ENCODE results near the gene RTCA.
"Not testable (repeated sequence)": the region's sequence is repeated elsewhere in the genome, so short reads cannot be mapped to it uniquely, and the experiment has no call there.

The RTCA gene

DNA sequence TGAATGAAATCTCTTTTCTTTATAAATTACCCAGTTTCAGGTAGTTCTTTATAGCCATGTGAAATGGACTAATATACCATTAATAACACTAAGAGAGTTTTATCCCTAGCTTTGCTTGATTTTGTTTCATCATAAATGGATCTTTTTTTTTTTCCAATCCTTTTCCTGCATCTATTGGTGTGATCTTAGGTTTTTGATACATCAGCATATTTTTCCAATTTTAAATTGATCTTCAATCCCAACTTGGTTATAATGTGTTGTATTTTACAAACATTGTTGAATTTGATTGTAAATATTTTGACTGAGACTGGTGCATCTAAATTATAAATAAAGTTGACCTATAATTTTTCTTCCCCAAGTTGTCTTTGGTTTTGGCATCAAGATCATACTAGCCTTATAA is 4.3 kb upstream of the RTCA start:
- DNase-seq: no peak

DNA sequence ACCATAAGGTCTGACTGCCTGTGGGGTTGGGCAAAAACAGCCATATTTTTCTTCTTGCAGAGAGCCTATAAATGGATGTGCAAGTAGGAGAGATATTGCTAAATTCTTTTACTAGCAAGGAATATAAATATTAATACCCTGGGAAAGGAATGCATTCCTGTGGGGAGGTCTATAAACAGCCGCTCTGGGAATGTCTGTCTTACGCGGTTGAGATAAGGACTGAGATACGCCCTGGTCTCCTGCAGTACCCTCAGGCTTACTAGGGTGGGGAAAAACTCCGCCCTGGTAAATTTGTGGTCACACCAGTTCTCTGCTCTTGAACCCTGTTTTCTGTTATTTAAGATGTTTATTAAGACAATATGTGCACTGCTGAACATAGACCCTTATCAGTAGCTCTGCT is 1.9 kb upstream of the RTCA start:
- not testable (repeated sequence) for DNase-seq

DNA sequence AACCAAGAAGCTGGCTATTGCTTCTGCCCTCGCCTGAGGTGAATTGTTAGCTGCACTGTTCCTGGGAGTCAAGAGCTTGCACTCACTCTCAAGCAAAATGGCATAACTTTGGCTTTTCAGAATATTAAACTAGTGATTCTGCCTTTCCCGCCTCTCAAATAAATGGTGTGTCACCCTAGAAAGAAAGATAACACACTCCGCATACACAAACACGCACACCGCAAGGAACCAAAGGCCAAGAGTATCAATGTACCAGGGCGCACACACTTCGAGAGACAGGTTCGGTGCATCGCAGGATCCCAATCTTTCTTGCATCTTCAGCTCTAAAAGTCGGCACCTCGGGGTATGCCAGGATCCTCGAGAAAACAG is 470 bp upstream of the RTCA start:
- no peak for DNase-seq

DNA sequence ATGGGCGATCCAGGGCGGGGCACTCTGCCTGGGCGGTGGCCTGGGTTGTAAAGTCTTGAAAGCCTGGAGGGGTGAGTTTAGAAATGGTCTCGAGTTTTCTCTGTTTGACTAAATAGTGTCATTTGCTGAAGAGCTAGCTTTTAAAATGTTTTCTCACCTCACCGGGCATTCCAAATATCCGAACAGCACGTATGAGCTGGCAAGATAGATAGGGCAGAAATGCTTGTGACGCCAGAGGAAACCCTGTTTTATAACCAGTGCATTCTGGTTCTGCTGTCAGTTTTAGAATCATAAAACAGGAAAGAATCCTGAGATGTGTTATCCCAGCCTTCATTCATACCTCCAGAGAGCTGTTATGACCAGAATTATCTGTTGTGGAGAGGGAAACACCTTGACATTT is 725 bp downstream of the RTCA start:
- DNase-seq: no peak

DNA sequence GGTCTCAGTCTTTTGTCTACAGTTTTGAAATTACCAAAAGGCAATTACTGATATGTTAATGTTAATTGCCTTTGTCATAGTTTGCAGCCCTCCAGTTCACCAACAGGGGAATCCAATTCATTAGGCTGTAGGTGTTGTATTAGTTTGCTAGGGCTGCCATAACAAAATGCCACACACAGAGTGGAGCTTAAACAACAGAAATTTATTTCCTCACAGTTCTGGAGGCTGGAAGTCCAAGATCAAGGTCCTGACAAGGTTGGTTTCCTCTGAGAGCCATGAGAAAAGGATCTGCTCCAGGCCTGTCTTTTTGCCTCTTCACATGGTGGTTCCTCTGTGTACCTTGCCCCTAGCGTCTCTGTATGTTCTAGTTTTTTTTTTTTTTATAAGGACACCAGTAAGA is 1.3 kb downstream of the RTCA start:
- DNase-seq: no peak

DNA sequence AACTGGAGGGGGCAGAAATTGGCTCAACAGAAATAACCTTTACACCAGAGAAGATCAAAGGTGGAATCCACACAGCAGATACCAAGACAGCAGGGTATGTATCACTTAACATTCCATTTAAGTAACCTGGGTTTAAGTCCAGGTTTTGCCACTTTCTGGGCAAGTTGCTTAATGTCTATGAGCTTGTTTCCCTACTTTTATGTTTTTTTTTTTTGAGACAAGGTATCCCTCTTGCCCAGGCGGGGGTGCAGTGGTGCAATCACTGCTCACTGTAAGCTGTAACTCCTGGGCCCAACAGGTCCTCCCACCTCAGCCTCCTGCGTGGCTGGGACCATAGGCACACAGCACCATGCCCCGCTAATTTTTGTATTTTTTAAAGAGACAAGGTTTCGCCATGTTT is 2.2 kb downstream of the RTCA start:
- no peak for DNase-seq

DNA sequence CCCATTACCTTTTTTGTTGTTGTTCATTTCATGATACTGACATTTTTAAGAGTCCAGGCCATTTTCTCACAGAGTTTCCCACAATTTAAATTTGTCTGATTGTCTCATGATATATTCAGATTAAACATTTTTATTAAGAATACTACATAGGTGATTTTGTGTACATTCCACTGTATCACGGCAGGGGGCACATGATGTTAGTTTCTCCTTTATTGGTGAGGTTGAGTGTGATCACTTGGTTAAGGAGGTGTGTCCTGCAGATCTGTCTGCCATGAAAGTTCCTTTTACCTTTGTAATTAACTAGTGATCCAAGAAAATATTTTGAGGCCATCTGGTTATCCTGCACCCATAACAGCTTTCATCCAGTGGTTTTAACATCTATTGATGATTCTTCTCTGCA is 11.8 kb downstream of the RTCA start:
- DNase-seq: no peak

DNA sequence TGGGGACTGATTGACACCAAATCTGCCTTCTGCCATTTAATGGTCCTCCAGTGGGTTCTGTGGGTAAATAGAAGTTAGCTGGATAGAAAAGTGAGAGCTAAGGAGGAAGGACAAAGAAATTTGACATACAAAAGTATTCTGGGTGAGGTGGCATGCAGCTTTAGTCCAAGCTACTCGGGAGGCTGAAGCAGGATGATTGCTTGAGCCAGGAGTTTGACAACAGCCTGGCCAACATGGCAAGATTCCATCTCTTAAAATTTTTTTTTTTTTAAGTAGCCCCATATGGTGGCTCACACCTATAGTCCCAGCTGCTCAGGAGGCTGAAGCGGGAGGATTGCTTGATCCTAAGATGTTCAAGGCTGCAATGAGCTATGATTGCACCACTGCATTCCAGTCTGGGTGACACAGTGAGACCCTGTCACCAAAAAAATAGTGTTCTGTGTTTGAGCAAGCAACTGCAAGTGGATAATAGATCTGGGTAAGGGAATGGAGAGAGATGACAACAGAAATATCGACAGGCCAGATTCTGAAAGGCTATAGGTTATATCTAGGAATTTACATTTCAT is 13.4 kb downstream of the RTCA start:
- no peak for DNase-seq

DNA sequence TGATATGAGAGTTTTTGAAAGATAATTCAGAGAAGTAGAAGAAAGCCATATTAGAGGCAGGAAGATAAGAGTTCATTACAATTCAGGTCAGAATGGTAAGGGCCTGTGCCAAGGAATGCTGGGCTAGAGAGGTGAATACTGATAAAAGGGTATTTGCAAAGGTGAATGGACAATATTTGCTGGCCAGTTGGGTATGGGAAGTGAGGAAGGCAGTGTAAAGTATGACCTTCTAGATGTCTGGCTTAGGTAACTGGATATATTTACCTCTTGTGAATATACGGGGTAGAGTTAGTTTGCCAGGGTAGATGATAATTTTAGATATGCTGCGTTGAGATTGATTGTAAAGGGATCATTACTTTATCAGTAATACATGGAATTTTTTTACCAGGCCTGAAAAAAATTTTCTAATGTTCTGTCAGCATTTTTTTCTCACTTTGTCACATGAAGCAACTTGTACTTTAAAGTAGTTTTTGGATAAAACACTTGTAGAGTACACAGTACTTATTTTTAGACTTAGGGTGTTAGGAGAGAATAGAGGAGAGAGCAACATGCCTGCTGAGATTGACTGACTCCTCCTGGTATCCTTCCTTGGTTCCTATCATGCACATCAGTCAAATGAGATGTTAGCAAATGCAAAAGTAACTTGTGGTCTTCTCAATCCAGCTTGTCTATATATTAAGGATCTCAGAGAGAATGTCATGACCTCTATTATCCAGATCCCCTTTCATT is 14.1 kb downstream of the RTCA start:
- no peak for DNase-seq

DNA sequence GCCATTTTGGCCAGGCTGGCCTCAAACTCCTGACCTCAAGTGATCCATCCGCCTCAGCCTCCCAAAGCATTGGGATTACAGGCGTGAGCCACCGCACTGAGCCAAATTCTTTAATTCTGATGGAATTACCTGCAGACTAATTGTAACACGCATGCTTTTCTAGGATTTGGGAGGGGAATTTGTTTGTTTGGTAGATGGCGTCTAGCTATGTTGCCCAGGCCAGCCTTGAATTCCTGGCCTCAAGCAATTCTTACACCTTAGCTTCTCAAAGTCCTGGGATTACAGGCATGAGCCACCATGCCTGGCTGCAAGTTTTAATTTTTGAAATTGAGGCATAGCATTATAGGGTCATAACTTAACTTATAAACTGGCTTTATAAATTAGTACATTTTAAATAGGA is 18.6 kb downstream of the RTCA start:
- DNase-seq: no peak

DNA sequence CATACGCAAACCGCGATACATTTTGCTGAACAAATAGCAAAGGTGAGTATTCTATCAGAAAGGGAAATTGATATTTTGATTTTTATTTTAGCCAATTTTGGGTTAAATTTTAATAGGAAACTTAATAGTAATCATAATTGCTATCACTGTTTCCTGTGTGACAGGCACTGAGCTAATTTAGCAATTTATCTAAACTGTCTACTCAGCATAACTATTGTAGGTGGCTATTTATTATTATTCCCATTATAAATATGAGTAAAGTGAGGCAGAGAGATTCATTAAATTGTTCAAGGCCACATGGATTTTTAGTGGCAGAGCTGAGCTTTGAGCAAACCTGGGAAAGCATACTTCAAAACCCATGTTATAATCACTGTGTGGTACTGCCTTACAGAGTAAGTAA is 21.1 kb downstream of the RTCA start:
- DNase-seq: no peak

DNA sequence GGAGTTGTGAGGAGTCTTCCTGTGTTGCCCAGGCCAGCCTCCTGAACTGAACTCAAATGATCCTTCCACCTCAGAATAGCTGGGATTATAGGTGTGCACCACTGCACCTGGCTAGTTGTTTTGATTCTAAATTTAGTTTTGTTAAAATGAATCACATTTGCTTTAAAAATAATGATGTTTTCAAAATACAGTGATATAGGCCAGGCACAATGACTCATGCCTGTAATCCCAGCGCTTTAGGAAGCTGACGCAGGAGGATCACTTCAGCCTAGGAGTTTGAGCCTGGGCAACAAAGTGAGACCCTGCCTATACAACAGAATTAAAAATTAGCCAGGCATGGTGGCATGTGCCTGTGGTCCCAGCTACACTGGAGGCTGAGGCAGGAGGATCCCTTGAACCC is 24.3 kb downstream of the RTCA start:
- no peak for DNase-seq

DNA sequence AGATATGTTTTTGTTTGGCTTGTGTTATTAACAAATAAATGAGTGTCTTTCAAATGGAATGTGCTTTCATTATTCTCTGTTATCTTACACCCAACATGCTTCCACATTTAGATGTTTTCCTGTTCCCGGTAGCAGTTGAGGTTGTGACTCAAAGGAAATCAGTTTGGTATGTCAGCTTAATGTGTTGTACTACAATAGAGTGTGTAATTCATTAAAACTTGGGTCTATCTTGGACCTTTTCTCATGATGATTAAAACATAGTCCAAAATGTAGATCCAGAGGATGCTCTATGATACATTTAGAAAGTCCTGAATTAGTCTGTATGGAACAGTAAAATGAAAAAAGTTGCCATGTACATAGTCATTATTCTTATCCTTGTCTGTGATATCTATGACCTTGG is 26.7 kb downstream of the RTCA start:
- no peak for DNase-seq

DNA sequence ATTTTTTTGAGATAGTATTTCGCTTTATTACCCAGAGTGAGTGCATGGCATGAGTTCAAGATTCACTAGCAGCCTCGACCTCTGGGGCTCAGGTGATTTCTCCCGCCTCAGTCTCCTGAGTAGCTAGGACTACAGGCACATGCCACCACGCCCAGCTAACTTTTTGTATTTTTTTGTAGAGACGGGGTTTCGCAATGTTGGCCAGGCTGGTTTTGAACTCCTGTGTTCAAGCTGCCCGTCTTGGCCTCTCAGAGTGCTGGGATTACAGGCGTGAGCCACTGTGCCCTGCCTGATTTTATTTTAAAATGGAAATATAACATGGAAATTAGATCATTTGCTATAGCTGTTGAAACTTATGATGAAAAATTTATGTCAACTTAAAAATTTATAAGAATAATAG is 30.1 kb downstream of the RTCA start:
- DNase-seq: no peak

DNA sequence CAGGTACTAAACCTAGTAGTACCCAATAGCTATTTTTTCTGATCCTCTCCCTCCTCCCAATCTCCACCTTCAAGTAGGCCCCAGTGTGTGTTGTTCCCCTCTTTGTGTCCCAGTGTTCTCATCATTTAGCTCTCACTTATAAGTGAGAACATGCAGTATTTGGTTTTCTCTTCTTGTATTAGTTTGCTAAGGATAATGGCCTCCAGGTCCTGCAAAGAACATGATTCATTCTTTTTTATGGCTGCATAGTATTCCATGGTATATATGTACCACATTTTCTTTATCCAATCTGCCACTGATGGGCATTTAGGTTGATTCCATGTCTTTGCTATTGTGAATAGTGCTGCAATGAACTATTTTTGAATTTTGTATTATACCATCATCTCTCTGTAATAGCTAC is 31.0 kb downstream of the RTCA start:
- DNase-seq: not testable (repeated sequence)

DNA sequence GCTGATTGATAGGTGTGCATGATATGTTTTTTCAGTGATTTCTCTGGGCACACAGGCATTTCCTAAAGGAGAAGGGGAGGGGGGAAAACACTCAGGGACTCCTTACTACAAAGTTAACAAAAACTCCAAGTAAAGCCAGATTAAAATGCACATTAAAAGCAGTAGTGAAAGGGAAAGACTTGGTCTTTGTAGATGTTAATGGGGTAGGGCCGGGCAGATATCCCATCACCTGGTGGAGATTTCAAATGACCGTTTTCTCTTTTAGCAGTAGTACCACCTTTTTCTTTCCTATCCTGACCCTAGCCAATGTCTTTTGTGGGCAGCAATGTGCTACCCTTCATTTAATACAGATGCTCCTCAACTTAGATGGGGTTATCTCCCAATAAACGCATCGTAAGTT is 32.5 kb downstream of the RTCA start:
- no peak for DNase-seq

DNA sequence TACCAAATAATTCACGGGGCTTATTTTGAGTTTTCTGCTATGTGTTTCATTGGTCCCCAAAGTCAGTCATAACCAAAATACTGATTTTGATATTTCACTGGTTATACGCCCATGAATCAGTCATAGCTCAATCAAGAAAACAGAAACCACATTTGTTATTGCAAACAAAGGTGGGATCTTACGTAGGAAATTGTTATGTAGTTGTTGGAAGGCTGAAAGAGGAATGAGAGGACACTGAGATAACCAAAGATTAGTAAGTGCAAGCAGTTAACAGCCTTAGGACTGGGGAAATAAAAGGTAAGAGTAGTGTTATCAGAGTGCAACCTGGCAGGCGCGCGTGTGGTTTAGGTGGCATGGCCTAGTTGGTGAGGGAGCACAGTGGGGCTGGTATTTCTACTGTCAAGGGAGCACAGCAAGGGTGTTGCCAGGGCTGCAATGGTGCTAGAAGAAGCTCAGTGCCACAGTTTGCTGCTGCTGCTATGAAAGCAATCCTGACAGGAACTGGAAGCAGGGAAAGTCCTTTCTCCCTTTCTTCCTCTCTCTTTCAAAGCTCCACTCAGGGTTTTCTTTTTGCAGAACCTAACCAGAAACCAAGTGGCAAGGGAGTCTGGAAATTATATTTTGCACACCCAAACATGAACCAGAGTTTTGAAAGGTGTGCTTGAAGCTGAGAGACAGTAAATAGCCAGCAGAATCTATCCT is 33.7 kb downstream of the RTCA start:
- DNase-seq: no peak

DNA sequence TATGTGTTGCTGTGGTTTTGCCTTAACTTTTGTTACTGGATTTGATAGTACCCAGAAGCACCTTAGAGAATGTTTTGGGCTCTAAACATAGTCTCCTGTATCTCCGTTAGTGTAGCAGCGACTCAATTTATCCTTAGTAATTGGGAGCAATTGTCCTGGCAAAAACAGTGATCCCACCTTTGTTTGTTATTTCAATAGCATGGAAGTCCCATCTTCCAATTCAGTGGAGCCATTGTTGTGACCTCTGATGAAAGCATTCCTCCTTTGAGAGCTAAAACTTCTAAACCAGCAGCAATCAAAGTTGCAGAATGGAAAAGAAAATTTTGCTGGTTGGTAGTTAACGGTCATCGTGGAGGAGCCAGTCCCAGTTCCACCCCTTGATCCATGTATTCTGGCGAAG is 34.7 kb downstream of the RTCA start:
- DNase-seq: peak; percentile 9

DNA sequence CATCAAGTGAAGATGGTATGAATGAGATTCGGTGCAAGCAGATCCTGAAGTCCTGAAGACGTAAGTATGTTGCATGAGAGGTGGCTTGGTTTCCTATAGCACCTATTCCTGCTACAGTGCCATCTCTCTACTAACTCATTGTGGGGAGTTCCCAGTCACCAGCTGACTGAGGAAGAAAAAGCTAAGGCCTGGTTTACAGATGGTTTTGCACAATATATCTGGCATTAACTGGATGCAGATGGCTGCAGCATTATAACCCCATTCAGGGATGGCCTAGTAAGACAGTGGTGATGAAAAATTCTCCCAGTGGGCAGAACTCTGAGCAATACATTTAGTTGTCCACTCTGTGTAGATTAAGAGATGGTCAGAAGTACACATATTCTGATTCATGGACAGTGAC is 36.7 kb downstream of the RTCA start:
- no peak for DNase-seq

DNA sequence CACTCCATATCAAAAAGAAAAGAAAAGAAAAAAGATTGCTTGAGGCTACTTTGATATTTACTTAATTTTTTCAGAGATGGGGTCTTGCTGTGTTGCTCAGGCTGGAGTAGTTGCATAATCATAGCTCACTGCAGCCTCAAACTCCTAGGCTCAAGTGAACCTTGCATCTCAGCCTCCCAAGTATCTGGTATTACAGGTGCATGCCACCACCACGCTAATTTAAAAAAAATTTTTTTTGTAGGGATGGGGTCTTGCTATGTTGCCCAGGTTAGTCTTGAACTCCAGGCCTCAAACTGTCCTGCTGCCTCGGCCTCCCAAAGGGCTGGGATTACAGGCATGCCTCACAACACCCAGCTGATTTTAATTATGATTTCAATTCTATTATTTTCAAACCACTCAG is 38.2 kb downstream of the RTCA start:
- DNase-seq: no peak

DNA sequence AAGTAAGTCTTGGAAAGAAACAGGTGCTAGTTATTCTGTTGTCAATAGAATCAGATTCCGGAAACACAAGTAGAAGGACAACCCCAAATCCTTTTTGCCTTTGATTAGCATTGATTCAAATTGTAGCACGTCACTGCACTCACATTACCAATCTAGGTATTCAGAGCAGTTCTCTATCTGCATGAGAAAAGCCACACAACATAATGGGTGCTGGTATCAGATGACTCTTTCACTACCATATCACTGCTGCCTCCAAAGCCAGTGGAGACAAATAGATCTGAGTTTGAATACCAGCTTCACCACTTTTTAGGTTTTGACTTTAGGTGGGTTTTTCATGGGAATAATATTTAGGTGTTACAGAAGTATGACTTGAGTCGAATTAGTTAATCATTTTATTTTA is 38.9 kb downstream of the RTCA start:
- no peak for DNase-seq

DNA sequence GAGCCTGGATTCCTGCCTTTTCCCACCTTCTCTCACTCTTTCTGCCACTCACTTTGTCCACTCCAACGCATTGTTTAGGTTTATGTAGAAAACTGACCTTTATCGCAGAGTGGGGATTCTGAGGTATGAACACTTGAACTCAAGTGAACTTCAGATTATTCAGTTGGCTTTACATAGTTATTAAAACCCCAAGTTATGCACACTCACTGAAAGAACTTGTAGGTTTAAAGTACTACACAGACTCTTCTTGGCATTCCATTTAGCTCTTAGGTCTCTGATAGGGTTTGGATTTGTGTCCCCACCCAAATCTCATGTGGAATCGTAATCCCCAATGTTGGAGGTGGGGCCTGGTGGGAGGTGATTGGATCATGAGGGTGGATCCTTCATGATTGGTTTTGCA is 39.9 kb downstream of the RTCA start:
- DNase-seq: no peak

DNA sequence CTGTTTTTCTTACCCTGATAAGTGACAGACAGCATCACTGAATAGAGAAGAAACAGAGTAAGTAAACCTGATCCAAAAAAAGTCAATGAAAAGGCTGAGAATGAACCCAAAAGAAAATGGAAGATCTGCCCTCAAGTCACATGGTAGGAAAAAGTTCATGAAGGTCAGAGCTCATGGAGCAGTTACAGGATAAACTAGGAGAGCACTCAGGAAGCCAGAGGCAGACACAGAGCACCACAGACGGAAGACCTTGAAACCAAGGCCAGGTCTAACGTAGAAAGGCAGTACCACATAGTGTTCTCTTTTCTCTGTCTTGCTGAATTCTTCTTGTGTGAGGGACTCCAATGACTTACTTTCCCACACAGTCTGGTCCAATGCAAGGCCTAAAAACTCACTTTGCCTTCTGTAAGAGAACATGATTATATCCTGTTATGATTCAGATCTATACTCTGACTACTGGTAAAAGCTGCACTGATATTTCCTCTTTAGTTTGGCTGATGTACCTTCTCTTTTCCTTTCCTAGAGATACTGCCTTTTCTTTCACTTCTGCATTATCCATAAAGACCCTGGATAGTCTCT is 40.8 kb downstream of the RTCA start:
- DNase-seq: no peak

DNA sequence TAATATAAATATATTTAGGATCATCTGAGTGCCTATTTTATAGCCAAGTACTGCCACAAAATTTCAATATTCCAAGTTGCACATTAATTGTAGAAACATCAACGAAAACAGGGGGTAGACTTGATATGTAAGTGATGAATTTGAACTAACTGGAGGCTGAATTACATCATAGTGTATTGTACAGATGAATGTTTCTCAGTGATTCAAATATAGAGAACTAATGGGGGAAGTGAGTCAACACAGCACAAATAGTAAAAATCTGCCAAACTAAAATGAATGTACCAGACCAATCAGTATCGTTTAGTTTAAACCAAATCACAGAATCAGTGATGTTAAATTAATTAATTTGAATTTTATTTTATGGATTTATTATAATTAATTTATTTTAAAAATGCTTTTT is 42.8 kb downstream of the RTCA start:
- no peak for DNase-seq
